Activated CD4-positive, alpha-beta T cell treated with anti-CD3 and anti-CD28 coated beads for 1 hour (primary cell): Measurements from ENCODE around the gene OR51F1.
"Not testable (repeated sequence)": the region's sequence is repeated elsewhere in the genome, so short reads cannot be mapped to it uniquely, and the experiment has no call there.

Experiments
- DNase-seq: peaks from one replicate; pipeline ENCODE4 v3.0.0-alpha.2; 2020

Gene OR51F1

DNA sequence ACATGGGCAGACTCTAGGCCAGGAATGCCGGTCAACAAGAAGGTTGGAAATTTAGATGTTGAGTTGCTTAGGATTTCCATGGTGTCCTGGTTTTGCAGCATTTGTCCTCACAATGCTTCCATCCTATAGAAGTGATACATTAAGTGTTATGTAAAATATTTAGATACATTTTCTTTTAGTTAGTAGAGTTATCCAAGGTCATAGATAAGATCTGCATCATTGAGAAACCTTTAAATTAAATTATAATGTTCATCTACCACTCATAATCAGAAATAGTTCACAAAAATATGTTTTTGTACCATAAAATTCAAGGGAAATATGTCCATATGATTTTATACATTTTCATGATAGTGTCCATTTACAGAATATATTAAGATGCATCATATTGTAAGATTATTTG lies at the start of gene OR51F1:
Gene OR51F1, minus strand, starts transcription at position 101 of the 400 bp plus-strand sequence. Its CDS starts 0 bp downstream, at position 101.
- DNase-seq: no peak

- no peak for DNase-seq
Observed at GRCh38 chr11:4809246-4809645, 39.5 kb upstream of the OR51F1 start.

DNA sequence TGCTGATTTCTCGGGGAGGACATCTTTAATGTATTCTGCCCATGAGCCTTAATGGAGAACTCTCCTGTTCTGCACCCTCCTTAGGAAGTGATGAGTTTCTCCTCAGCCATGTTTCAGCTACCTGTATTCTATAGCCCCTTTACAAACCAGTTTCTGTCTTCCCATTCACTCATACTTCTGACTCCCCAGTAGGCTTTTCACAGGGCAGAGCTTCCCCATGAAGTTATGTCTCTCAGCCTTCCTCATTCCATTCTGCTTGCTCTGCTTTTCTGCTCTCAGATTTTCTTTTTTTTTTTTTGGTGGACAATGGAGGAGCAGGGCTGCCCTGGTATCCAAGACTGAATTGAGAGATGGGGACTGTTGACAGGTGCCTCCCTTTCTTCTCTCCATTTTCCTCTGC lies 38.7 kb upstream of the OR51F1 start:
- DNase-seq: no peak

DNA sequence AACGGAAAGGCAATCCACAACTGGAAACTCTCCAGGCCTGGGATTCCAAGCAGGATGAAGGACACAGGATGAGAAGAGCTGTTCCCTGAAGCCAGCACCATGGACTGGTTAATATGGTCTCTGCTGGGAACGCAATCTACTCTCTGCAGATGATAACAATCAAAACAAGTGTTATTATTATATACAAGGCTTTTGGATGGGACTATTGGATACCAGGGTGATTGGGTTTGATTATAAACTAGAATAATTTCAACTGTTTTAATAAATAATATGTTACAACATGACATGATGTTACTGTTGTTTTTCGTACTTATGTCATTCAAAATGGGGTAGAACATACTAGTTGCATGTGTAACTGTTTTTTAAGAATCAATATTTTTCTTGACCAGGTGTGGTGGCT lies 34.5 kb upstream of the OR51F1 start, which contains the start of gene OR52R1:
Gene OR52R1, minus strand, starts transcription at position 101 of the 400 bp plus-strand sequence. Its CDS starts 0 bp downstream, at position 101.
- no peak for DNase-seq

DNA sequence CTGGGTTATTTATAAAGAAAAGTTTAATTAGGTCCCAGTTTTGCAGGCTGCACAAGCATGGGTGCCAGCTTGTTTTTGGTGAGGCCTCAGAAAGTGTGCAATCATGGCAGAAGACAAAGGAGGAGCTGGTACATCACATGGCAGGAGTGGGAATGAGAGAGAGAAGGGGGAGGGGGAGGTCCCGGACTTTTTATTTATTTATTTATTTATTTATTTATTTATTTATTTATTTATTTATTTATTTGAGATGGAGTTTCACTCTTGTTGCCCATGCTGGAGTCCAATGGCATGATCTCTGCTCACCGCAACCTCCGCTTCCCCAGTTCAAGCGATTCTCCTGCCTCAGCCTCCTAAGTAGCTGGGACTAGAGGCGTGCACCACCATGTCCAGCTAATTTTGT lies 31.6 kb upstream of the OR51F1 start:
- not testable (repeated sequence) for DNase-seq

DNA sequence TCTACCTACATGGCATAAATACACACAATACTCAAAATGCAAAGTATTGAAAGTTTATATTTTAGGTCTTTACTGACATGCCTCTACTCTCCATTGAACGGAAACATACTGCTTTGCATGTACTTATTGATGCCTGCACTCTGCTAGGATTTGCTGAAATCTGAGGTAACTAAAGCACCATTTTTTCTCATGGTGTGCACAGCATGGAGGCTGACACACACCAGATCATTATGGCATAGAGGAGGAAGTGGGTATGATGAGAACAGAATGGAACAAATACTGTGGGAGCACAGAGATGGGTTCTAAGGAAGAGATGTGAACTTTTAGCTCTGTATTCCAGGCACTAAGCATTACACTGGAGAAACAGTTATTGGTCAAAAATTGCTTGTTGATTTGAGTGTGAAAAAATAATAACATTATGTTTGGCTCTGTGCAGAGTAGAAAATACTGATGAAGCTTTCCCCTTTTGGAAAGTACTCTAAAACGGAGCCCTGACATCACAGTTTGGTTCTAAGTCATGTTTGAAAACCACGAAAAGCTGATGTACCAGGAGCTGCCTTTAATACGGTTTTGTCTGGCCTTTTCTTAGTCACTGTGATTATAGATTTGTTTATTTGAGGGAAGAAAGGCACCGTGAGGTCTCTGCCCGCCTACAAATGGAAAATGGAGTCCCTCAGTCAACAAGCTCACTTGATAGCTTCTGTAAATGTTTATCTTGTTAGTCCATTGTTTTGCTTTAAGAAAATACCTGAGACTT lies 28.9 kb upstream of the OR51F1 start:
- no peak for DNase-seq

DNA sequence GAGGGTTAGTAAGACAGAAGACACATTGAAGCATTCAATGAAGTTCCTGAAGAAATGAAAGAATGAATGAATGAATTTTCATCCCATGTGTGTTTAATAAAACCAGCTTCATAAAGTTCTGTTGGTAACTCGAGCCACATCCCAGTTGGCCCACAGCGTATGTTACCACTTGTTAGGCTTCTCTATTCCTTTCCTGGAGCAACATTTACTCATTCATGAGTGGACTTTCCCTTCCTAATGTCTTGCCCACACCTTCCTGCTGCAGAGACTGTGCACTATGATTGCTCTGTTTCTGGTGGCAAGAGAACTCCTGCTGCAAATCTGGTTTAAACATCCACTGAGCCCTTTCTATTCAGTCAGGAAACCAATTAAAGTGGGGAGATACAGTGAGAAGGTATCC lies 27.5 kb upstream of the OR51F1 start:
- DNase-seq: no peak

GRCh38 chr11:4782454-4782853 lies 12.7 kb upstream of the OR51F1 start:
- no peak for DNase-seq

DNA sequence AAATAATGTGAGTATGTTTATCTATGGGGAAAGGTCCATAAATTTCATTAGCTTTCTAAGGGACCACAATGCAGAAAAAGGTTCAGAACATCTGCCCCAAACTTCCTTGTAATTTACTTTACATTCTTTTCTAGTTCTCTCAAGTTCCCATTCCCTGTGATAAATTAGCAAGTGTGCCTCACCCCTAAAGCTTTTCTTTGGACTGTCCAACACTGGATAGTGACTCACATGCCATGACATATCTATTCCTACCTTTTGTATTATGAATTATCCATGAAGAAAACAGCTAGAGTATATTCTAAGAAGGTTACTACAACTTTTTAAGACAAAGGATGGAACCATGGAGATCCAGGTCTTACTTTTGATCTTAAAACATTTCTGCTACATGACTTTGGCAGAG lies 1.6 kb downstream of the OR51F1 start:
- no peak for DNase-seq

DNA sequence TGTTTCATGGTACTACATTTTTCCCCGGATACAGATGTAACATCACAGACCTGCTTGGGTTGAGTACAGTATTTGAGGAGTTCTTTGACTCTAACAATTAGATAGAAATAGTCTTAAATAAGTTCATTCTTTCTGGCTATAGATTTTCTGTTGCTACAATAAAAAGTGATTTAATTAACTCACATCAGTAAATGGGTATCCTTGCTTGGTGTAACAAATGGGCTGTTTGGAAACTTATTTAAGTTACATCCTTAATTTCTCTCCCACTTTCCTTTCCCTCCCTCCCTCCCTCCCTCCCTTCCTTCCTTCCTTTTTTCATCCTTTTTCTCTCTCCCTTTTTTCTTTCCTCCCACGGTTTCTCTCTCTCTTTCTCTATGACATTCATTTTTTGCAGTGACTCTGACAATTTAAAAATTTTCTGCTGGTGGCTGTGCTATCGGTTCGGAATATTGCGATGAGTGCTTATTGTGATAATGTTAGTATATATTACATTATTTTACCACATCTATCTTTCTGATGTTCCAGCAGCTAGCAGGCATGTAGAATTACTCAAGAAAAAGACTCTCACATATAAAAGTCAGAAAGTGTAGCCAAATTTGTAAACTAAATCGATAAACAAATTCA lies 3.2 kb downstream of the OR51F1 start:
- DNase-seq: no peak

DNA sequence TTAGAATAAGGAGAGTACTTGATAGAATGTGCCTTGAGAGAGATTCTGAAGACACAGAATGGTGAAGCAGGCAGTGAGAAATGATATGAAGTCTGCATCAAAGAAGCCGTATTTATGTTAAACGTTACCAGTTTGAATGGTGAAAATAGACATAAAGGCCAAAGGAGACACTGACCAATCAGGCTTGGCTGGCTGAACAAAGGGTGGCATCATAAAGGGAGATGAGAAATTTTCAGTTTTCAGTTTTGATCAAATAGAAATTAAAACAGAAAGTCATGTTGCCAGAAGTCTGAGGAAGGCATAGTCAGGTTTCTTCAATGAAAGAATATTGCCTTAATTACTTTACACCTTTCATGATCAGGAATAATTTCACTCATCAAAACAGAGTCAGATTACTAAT lies 6.6 kb downstream of the OR51F1 start:
- DNase-seq: no peak

- no peak for DNase-seq
Observed at GRCh38 chr11:4751201-4751600, 18.5 kb downstream of the OR51F1 start.

DNA sequence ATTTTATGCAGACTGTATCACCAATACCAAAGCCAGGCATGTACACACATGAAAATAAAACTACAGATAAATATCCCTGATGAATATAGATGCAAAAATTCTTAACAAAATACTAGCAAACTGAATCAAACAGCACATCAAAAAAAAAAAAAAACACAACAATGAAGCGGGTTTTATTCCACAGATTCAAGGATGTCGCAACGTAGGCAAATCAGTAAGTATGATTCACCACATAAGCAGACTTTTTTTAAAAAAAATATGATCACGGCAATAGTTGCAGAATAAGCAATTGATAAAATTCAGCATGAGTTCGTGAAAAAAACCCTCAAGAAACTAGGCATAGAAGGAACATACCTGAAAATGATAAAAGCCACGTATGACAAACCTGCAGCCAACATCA lies 21.3 kb downstream of the OR51F1 start:
- DNase-seq: no peak

GRCh38 chr11:4740735-4741134 lies 29.0 kb downstream of the OR51F1 start:
- DNase-seq: no peak

GRCh38 chr11:4727171-4727570 lies 42.6 kb downstream of the OR51F1 start:
- DNase-seq: no peak

DNA sequence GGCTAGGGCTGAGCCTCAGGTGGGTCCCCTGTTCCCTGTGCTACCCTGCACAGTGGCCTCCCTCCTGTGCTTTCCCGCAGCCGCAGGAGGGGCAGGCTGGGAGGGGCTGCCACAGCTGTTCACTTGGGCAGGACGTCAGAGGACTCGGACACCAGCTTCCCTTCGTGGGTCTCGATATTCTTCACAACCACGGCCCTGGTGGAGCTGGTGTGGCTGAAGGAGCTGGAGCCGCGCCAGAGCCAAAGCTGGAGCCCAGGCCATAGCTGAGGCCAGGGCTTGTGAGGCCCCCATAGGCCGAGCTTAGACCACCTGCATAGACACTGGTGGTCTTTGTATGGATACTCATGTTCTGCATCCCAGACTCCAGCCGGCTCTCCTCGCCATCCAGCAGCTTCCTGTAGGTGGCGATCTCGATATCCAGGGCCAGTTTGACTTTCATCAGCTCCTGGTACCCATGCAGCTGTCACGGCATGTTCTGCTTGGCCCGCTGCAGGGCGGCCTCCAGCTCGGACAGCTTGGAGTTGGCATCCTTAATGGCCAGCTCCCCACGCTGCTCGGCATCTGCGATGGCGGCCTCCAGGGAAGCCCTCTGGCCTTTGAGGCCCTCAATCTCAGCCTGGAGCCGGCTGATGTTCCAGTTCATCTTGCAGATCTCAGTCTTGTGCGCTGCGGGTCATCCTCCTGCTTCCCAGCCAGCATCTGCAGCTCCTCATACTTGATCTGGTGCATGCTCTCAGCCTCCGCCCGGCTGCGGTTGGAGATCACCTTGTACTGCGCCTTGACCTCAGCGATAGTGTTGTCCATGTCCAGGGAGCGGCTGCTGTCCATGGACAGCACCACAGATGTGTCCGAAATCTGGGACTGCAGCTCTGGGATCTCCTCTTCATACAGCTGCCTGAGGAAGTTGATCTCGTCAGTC lies 46.9 kb downstream of the OR51F1 start:
- not testable (repeated sequence) for DNase-seq
